SK-N-SH treated with all-trans-retinoic acid at 6 μM for 48 hours (cell line): ENCODE data around the gene CD200R1L.

Experiments
- ATAC-seq: fragments of 200-7000 bp; cut with Tn5 transposase; 3 replicates; pipeline ENCODE4 v1.9.1; 2020; ENCODE audit warnings: mild to moderate bottlenecking, moderate library complexity
- ARNTL ChIP-seq: fragments of 450-650 bp; formaldehyde crosslinking; IDR thresholded peaks from 2 replicates; pipeline ENCODE4 v1.5.0; 2020; ENCODE audit warnings: low read depth, mild to moderate bottlenecking, moderate library complexity, borderline replicate concordance
- CREB5 ChIP-seq: fragments of 250-450 bp; sonication (Bioruptor Pico); IDR thresholded peaks from 2 replicates; pipeline ENCODE4 v1.5.1; 2020; ENCODE audit warnings: low read depth, mild to moderate bottlenecking, moderate library complexity
- CSDC2 ChIP-seq: fragments of 250-450 bp; sonication (Bioruptor Pico); IDR thresholded peaks from 2 replicates; pipeline ENCODE4 v1.5.0; 2020; ENCODE audit warnings: mild to moderate bottlenecking, moderate library complexity
- CSRNP3 ChIP-seq: fragments of 250-450 bp; sonication (Bioruptor Pico); IDR thresholded peaks from 2 replicates; pipeline ENCODE4 v1.5.1; 2021; ENCODE audit warnings: mild to moderate bottlenecking, moderate library complexity
- ESRRG ChIP-seq: fragments of 250-450 bp; sonication (Bioruptor Pico); IDR thresholded peaks from 2 replicates; pipeline ENCODE4 v1.6.1; 2021; ENCODE audit warnings: mild to moderate bottlenecking
- GLIS3 ChIP-seq: fragments of 250-450 bp; sonication (Bioruptor Pico); IDR thresholded peaks from 2 replicates; pipeline ENCODE4 v1.5.0; 2020; ENCODE audit warnings: mild to moderate bottlenecking, moderate library complexity
- ISL1 ChIP-seq: fragments of 250-450 bp; sonication (Bioruptor Pico); IDR thresholded peaks from 2 replicates; pipeline ENCODE4 v2.1.2; 2022; ENCODE audit warnings: mild to moderate bottlenecking, moderate library complexity
- OSR1 ChIP-seq: fragments of 250-450 bp; sonication (Bioruptor Pico); IDR thresholded peaks from 2 replicates; pipeline ENCODE4 v1.8.0; 2022; ENCODE audit warnings: moderate library complexity, mild to moderate bottlenecking, inconsistent platforms
- PATZ1 ChIP-seq: fragments of 250-450 bp; sonication (Bioruptor Pico); IDR thresholded peaks from 2 replicates; pipeline ENCODE4 v1.8.0; 2020; ENCODE audit warnings: mild to moderate bottlenecking, moderate library complexity, borderline replicate concordance
- POU6F1 ChIP-seq: fragments of 250-450 bp; sonication (Bioruptor Pico); IDR thresholded peaks from 2 replicates; pipeline ENCODE4 v1.8.0; 2021; ENCODE audit warnings: low read depth, mild to moderate bottlenecking, moderate library complexity, borderline replicate concordance
- PPARA ChIP-seq: fragments of 250-450 bp; sonication (Bioruptor Pico); IDR thresholded peaks from 2 replicates; pipeline ENCODE4 v1.5.0; 2020; ENCODE audit warnings: mild to moderate bottlenecking, borderline replicate concordance
- RARB ChIP-seq: fragments of 250-450 bp; sonication (Bioruptor Pico); IDR thresholded peaks from 2 replicates; pipeline ENCODE4 v1.8.0; 2021; ENCODE audit warnings: mild to moderate bottlenecking, moderate library complexity
- SNAI2 ChIP-seq: fragments of 250-450 bp; sonication (Bioruptor Pico); IDR thresholded peaks from 2 replicates; pipeline ENCODE4 v1.5.0; 2020; ENCODE audit warnings: mild to moderate bottlenecking, moderate library complexity
- TOX ChIP-seq: fragments of 250-450 bp; sonication (Bioruptor Pico); IDR thresholded peaks from 2 replicates; pipeline ENCODE4 v1.8.0; 2021; ENCODE audit warnings: mild to moderate bottlenecking, moderate library complexity, borderline replicate concordance
- TSHZ2 ChIP-seq: fragments of 250-450 bp; sonication (Bioruptor Pico); IDR thresholded peaks from 2 replicates; pipeline ENCODE4 v1.5.0; 2020; ENCODE audit warnings: mild to moderate bottlenecking, moderate library complexity
- ZFP3 ChIP-seq: fragments of 250-450 bp; sonication (Bioruptor Pico); IDR thresholded peaks from 2 replicates; pipeline ENCODE4 v1.5.0; 2020; ENCODE audit warnings: mild to moderate bottlenecking, moderate library complexity
- ZFP30 ChIP-seq: fragments of 450-650 bp; formaldehyde crosslinking; IDR thresholded peaks from 2 replicates; pipeline ENCODE4 v1.5.0; 2022; ENCODE audit warnings: mild to moderate bottlenecking, moderate library complexity
- ZNF565 ChIP-seq: fragments of 450-650 bp; formaldehyde crosslinking; conservative IDR thresholded peaks from 2 replicates; pipeline ENCODE4 v1.5.0; 2020; ENCODE audit warnings: low read depth, mild to moderate bottlenecking, moderate library complexity
- ZNF70 ChIP-seq: fragments of 450-650 bp; formaldehyde crosslinking; IDR thresholded peaks from 2 replicates; pipeline ENCODE4 v1.5.0; 2020; ENCODE audit warnings: mild to moderate bottlenecking, moderate library complexity
- ZNF8 ChIP-seq: fragments of 450-650 bp; formaldehyde crosslinking; IDR thresholded peaks from 2 replicates; pipeline ENCODE4 v1.5.0; 2020; ENCODE audit warnings: mild to moderate bottlenecking, moderate library complexity

CD200R1L gene

GRCh38 chr3:112873632-112874031 lies 27.0 kb upstream of the CD200R1L start:
- TF ChIP-seq ZNF8 (CRISPR knock-in tag) = no peak
- no peak for TF ChIP-seq ZNF565 (CRISPR knock-in tag)
- no peak for TF ChIP-seq PATZ1 (CRISPR knock-in tag)
- no peak for TF ChIP-seq ARNTL (CRISPR knock-in tag)
- TF ChIP-seq ZFP3 (CRISPR knock-in tag) = no peak
- no peak for TF ChIP-seq ESRRG (CRISPR knock-in tag)
- no peak for TF ChIP-seq ZNF70 (CRISPR knock-in tag)
- no peak for TF ChIP-seq RARB (CRISPR knock-in tag)
- TF ChIP-seq CSDC2 (CRISPR knock-in tag) = no peak
- TF ChIP-seq ISL1 (CRISPR knock-in tag) = no peak
- no peak for TF ChIP-seq SNAI2 (CRISPR knock-in tag)
- no peak for TF ChIP-seq ZFP30 (CRISPR knock-in tag)
- TF ChIP-seq OSR1 (CRISPR knock-in tag) = no peak
- TF ChIP-seq TOX (CRISPR knock-in tag) = no peak
- TF ChIP-seq PPARA (CRISPR knock-in tag) = no peak
- no peak for TF ChIP-seq CREB5
- no peak for TF ChIP-seq CSRNP3 (CRISPR knock-in tag)
- TF ChIP-seq, all 23 proteins: peak for 0
- no peak for ATAC-seq

- ATAC-seq = no peak
- TF ChIP-seq RARB (CRISPR knock-in tag) (no peak), ZNF70 (CRISPR knock-in tag) (no peak), ZNF565 (CRISPR knock-in tag) (no peak), ZFP30 (CRISPR knock-in tag) (no peak), ARNTL (CRISPR knock-in tag) (no peak), PATZ1 (CRISPR knock-in tag) (no peak), TSHZ2 (CRISPR knock-in tag) (no peak), POU6F1 (no peak), PPARA (CRISPR knock-in tag) (no peak), GLIS3 (no peak), CSDC2 (CRISPR knock-in tag) (no peak), OSR1 (CRISPR knock-in tag) (no peak), TOX (CRISPR knock-in tag) (no peak), CSRNP3 (CRISPR knock-in tag) (no peak), ZNF8 (CRISPR knock-in tag) (no peak)
These were observed 25.1 kb upstream of the CD200R1L start for GRCh38 chr3:112871735-112872134.
